Skeletal muscle tissue (tissue), 4 donors: Measurements from ENCODE around the gene CHN2. TPM values are rescaled to one million over a fixed set of nuclear protein-coding genes. Genes with fewer than 3 reads are reported as not detected.

ENCODE experiments used
- H3K27ac ChIP-seq: one replicate; pipeline ENCODE4 v1.7.0; 2013; ENCODE audit warnings: mild to moderate bottlenecking, low read depth, low read length, inconsistent platforms
- H3K27me3 ChIP-seq, 3 donors: one replicate each; pipeline ENCODE4 v1.7.0; 2013; ENCODE audit warnings: low read length in 3 of 3; ENCODE audit not compliant: control insufficient read depth in 3 of 3, insufficient read depth in 3 of 3
- H3K36me3 ChIP-seq, 3 donors: one replicate each; pipeline ENCODE4 v1.7.0; 2013; ENCODE audit warnings: low read length in 3 of 3; ENCODE audit not compliant: control insufficient read depth in 3 of 3, insufficient read depth in 3 of 3
- H3K4me1 ChIP-seq, 3 donors: one replicate each; pipeline ENCODE4 v1.7.0; 2013; ENCODE audit warnings: low read length in 3 of 3, mild to moderate bottlenecking in 3 of 3; ENCODE audit not compliant: control insufficient read depth in 3 of 3, insufficient read depth in 3 of 3
- H3K4me3 ChIP-seq, 3 donors: one replicate each; pipeline ENCODE4 v1.7.0; 2013; ENCODE audit warnings: low read length in 3 of 3
- H3K9ac ChIP-seq, 3 donors: one replicate each; pipeline ENCODE4 v1.7.0; 2013; ENCODE audit warnings: low read length in 3 of 3, mild to moderate bottlenecking in 3 of 3, moderate library complexity in 2 of 3, low read depth in 1 of 3
- H3K9me3 ChIP-seq, 3 donors: one replicate each; pipeline ENCODE4 v1.7.0; 2013; ENCODE audit warnings: low read length in 3 of 3; ENCODE audit not compliant: control insufficient read depth in 3 of 3
- total RNA-seq: library from RNA; depleted of rRNA; stranded (reverse); fragments of >200 nt; gene quantifications from one replicate; pipeline ENCODE4 v1.2.3, GENCODE V29; 2014
- donor health status: Osteomylitis.

The CHN2 gene
- total RNA-seq, 1 donor from 2014 or later, result 11.0 TPM

DNA sequence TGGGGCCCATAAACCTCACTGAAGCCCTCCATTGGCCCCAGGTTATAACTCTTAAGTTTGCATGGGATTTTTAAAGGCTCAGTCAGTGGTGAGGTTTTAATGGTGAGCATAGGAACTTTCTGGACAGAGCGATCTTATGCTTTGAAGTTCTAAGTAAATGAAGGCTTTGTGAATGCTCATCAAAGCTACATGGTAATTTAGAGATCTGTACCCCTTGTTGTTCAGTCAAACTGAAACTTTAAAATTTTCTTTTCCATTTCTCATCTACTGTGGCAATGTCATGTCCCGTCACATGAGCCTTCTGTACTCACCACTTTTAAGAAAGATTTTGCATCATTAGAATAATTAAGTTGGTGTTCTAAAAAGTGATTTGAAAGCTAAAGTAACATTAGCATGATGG, 39.9 kb downstream of the CHN2 start:
- no peaks in the 10 kb centered on the region for H3K4me1 ChIP-seq
- H3K27me3 ChIP-seq, result no peaks in the 10 kb centered on the region
- H3K27ac ChIP-seq, result no peak overlapping the region
- H3K9ac ChIP-seq, result no peak overlapping the region
- H3K9me3 ChIP-seq, result no peaks in the 10 kb centered on the region
- H3K4me3 ChIP-seq, result no peak overlapping the region
- no peaks in the 10 kb centered on the region for H3K36me3 ChIP-seq

DNA sequence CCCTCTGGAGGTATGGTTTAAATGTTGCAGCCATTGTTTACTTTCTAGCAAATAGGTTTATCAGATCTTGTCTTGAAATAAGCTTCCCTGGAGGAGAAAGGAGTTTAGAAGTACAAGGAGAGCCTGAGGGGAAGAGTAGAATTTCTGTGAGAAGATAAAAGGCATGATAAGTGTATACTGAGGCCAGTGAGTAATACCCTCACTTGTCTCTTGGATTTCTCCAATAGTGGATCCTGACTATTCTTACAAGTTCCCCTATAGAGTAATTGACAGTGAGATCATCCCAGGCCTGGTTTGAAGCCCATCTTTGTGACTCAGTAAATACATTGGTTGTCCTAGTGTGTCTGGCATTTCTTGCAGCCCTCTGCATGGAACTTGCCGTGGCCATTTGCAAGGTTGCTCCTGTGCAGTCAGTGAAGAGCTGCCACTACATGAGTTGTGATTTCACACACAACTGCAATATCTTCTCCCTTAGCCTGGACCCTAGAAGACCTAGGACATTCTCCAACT, 41.6 kb downstream of the CHN2 start:
- Histone ChIP-seq H3K27ac (no peak overlapping the region), H3K27me3 (no peaks in the 10 kb centered on the region), H3K36me3 (no peaks in the 10 kb centered on the region)

DNA sequence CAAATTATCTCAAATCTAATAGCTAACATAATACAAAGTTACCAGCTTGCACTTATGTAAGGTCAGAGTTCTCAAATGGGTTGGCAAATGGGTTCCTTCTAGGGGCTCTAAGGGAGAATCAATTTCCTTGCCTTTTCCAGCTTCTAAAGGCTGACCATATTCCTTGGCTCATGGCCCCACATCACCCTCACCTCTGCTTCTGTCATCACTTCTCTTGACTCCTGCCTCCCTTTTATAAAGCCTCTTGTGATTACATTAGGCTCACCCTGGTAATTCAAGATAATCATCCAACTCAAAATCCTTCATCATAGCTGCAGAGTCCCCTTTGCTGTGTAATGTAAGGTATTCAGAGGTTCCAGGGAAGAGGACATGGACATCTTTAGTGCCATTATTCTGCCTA, 42.1 kb downstream of the CHN2 start:
- Histone ChIP-seq H3K4me1 (no peaks in the 10 kb centered on the region), H3K4me3 (no peak overlapping the region), H3K36me3 (no peaks in the 10 kb centered on the region), H3K27ac (no peak overlapping the region), H3K9me3 (no peaks in the 10 kb centered on the region), H3K9ac (no peak overlapping the region), H3K27me3 (no peaks in the 10 kb centered on the region)

More for the DNA sequence above, 41.6 kb downstream of the CHN2 start:
- H3K4me3 ChIP-seq, result no peak overlapping the region
- no peaks in the 10 kb centered on the region for H3K9me3 ChIP-seq
- no peaks in the 10 kb centered on the region for H3K4me1 ChIP-seq
- H3K9ac ChIP-seq, result no peak overlapping the region

- Histone ChIP-seq H3K27ac (no peak overlapping the region), H3K9ac (no peak overlapping the region), H3K27me3 (no peaks in the 10 kb centered on the region), H3K36me3 (no peaks in the 10 kb centered on the region), H3K9me3 (no peaks in the 10 kb centered on the region), H3K4me1 (no peaks in the 10 kb centered on the region), H3K4me3 (no peak overlapping the region)
Observed at GRCh38 chr7:29237489-29237888, 42.9 kb downstream of the CHN2 start.

DNA sequence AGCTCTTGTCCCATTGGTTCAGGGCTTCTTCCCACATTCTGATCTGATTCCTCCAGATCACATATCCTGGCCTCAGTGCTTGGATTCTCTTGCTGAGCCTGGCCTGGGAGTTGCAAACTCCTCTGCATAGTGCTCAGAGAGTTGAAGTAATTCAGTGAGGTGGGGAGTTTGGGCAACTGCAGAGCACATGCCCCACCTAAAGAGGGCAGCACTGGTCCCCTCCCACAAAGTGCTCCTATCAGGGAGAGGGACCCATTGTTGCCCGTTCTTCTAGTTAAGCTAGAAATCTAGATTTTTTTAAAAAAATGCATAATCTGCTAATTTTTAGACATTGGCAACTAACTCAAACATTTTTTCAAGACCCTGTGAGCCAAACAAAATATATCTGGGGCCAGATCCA, 45.1 kb downstream of the CHN2 start:
- no peaks in the 10 kb centered on the region for H3K9me3 ChIP-seq
- no peaks in the 10 kb centered on the region for H3K36me3 ChIP-seq
- H3K27me3 ChIP-seq, result no peaks in the 10 kb centered on the region
- H3K27ac ChIP-seq, result no peak overlapping the region
- H3K4me3 ChIP-seq, result no peak overlapping the region
- no peaks in the 10 kb centered on the region for H3K4me1 ChIP-seq
- H3K9ac ChIP-seq, result no peak overlapping the region

- no peak overlapping the region for H3K9ac ChIP-seq
Observed at GRCh38 chr7:29242265-29242664, 47.7 kb downstream of the CHN2 start.

DNA sequence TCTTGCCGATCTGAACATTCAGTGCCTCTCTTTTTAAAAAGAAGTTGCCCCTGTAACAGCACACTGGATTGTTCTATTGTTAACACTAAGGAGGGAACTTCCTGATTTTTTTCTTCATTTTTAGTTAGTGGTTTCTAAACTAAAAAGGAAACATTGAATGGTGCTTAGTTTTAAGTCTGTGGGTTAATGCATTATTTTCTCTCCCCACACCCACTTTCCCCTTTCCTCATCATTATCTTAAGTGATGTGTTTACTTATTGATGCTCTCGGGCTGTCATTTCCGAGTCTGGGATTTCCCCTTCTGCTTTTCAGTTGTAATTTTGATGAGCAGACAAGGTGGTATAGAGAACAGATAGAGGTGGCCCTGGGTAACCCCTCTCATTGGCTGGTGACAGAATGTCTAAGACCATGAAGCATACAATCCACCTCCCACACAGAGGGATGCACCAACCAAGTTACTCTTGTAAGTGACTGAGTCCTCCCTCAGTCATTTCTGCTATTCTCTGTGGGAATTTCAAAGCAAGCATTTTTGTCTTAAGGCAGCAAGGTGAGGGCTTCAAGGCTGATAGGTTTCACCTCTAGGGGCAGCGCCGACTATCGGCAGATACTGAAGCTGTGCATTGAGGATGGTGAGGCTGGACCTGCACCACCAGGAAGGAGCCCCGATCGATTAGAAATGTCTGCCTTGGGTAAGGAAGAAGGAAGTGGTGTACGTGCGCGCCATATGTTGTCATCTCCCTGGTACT, 49.5 kb downstream of the CHN2 start:
- H3K27ac ChIP-seq, result no peak overlapping the region
- no peaks in the 10 kb centered on the region for H3K36me3 ChIP-seq
- H3K9ac ChIP-seq, result no peak overlapping the region
- H3K4me3 ChIP-seq, result no peak overlapping the region
- no peaks in the 10 kb centered on the region for H3K9me3 ChIP-seq
- peaks cover 0 to 10% (median 3%) of the 10 kb centered on the region in 3 donors for H3K4me1 ChIP-seq
- H3K27me3 ChIP-seq, result no peaks in the 10 kb centered on the region

More at GRCh38 chr7:29242265-29242664, 47.7 kb downstream of the CHN2 start:
- Histone ChIP-seq H3K27me3 (no peaks in the 10 kb centered on the region), H3K4me3 (no peak overlapping the region), H3K27ac (no peak overlapping the region), H3K36me3 (no peaks in the 10 kb centered on the region), H3K4me1 (peaks cover 0 to 2% (median 0%) of the 10 kb centered on the region in 3 donors), H3K9me3 (no peaks in the 10 kb centered on the region)

- Histone ChIP-seq H3K4me3 (no peak overlapping the region), H3K4me1 (peaks cover 0 to 10% (median 3%) of the 10 kb centered on the region in 3 donors), H3K9me3 (no peaks in the 10 kb centered on the region), H3K36me3 (no peaks in the 10 kb centered on the region), H3K27ac (no peak overlapping the region), H3K9ac (no peak overlapping the region), H3K27me3 (no peaks in the 10 kb centered on the region)
Observed at GRCh38 chr7:29247224-29247962, 52.8 kb downstream of the CHN2 start.

DNA sequence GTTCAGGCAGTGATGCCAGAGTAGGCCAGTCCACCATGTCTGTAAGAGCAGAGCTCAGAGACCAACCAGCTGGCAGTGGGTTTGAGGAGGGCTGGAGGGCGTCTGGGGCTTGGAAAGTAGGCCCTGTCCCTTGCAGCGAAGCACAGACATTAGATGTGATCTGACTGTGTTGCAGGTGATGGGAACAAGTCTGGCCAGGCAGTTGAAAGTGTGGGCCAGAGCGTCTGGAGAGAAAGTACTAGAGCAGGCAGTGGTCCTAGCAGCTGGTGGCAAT, 53.3 kb downstream of the CHN2 start:
- Histone ChIP-seq H3K4me3 (no peak overlapping the region), H3K27me3 (no peaks in the 10 kb centered on the region), H3K9me3 (no peaks in the 10 kb centered on the region), H3K27ac (no peak overlapping the region), H3K4me1 (peaks cover 0 to 10% (median 3%) of the 10 kb centered on the region in 3 donors), H3K9ac (no peak overlapping the region), H3K36me3 (no peaks in the 10 kb centered on the region)

DNA sequence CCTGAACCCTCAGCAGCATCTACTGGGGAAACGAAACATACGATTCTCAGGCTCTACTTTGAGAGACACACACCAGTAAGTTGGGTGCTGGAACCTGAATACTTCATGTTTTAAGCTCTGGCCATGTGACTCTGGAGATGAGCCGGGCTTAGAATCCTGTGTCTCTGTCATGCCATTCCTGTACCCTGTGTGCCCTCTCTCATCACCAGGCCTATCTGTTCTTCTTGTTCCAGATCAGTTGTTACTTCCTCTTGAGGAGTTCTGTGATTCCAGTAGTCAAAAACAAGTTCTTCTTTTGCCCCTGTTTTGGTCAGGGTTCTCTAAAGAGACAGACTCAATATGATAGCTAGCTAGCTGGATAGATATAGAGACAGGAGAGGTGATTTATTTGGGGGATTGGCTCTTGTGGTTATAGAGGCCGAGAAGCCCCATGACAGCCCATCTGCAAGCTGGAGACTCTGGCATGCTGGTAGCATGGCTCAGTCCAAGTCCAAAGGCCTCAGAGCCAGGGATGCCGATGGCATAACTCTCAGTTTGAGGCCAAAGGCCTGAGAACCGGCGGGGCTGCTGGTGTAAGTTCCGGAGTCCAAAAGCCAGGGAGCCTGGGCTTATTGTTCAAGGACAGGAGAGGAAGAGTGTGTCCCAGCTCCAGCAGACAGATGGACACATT, 54.3 kb downstream of the CHN2 start:
- H3K4me1 ChIP-seq, result peaks cover 0 to 10% (median 3%) of the 10 kb centered on the region in 3 donors
- no peaks in the 10 kb centered on the region for H3K36me3 ChIP-seq
- H3K9me3 ChIP-seq, result no peaks in the 10 kb centered on the region
- no peak overlapping the region for H3K9ac ChIP-seq
- H3K4me3 ChIP-seq, result no peak overlapping the region
- peak overlapping the region; percentile 51 for H3K27ac ChIP-seq
- H3K27me3 ChIP-seq, result no peaks in the 10 kb centered on the region
